HG03064 (cell line): ENCODE results near the gene IL17REL.
"Not testable (repeated sequence)": the region's sequence is repeated elsewhere in the genome, so short reads cannot be mapped to it uniquely, and the experiment has no call there.

Source experiments
- ATAC-seq: cut with Tn5 transposase; IDR thresholded peaks from one replicate; pipeline ENCODE4 v1.9.1; 2021; ENCODE audit warnings: low read depth; ENCODE audit not compliant: unreplicated experiment

IL17REL gene

GRCh38 chr22:49993649-49994360 lies 18.8 kb downstream of the IL17REL start:
- no peak for ATAC-seq

GRCh38 chr22:49992921-49993648 lies 19.5 kb downstream of the IL17REL start:
- no peak for ATAC-seq

GRCh38 chr22:49991907-49992533 lies 20.5 kb downstream of the IL17REL start:
- ATAC-seq: no peak

GRCh38 chr22:49991167-49991566 lies 21.4 kb downstream of the IL17REL start:
- ATAC-seq: no peak

GRCh38 chr22:49989826-49990225 lies 22.7 kb downstream of the IL17REL start:
- ATAC-seq: not testable (repeated sequence)

- ATAC-seq: no peak
These were observed 26.2 kb downstream of the IL17REL start for GRCh38 chr22:49986325-49986724.

GRCh38 chr22:49983148-49984042 lies 29.2 kb downstream of the IL17REL start:
- ATAC-seq: no peak

GRCh38 chr22:49981799-49982198 lies 30.8 kb downstream of the IL17REL start:
- not testable (repeated sequence) for ATAC-seq

GRCh38 chr22:49979587-49980264 lies 32.8 kb downstream of the IL17REL start:
- no peak for ATAC-seq

GRCh38 chr22:49977578-49977977 lies 35.0 kb downstream of the IL17REL start:
- ATAC-seq: no peak

GRCh38 chr22:49976439-49977175 lies 36.0 kb downstream of the IL17REL start:
- no peak for ATAC-seq

GRCh38 chr22:49975543-49976389 lies 36.8 kb downstream of the IL17REL start:
- ATAC-seq: no peak

GRCh38 chr22:49973018-49973961 lies 39.3 kb downstream of the IL17REL start:
- no peak for ATAC-seq

GRCh38 chr22:49972163-49973017 lies 40.2 kb downstream of the IL17REL start:
- ATAC-seq: no peak

- peak; percentile 23 for ATAC-seq
These were observed 41.1 kb downstream of the IL17REL start for GRCh38 chr22:49971232-49972162.
